Neuronal stem cell (in vitro differentiated cells): Measurements from ENCODE around the gene APMAP.

Source experiments
- DNase-seq: peaks from one replicate; pipeline ENCODE4 v3.0.0-alpha.2; 2013; ENCODE audit warnings: low spot score
- H2AFZ ChIP-seq: one replicate; pipeline ENCODE4 v1.6.1; 2013; ENCODE audit warnings: mild to moderate bottlenecking, low read length, inconsistent platforms
- H2AK5ac ChIP-seq: 2 replicates; pipeline ENCODE4 v1.6.1; 2013; ENCODE audit warnings: low read depth, mild to moderate bottlenecking, inconsistent platforms, low read length, moderate library complexity, mixed read lengths
- H2BK120ac ChIP-seq: 2 replicates; pipeline ENCODE4 v1.6.1; 2013; ENCODE audit warnings: low read depth, mild to moderate bottlenecking, inconsistent platforms, low read length, moderate library complexity, mixed read lengths
- H2BK12ac ChIP-seq: one replicate; pipeline ENCODE4 v1.6.1; 2013; ENCODE audit warnings: low read length, inconsistent platforms
- H2BK15ac ChIP-seq: 2 replicates; pipeline ENCODE4 v1.6.1; 2013; ENCODE audit warnings: mild to moderate bottlenecking, low read length, inconsistent platforms, mixed read lengths
- H2BK5ac ChIP-seq: one replicate; pipeline ENCODE4 v1.6.1; 2013; ENCODE audit warnings: inconsistent platforms, mild to moderate bottlenecking, low read length, moderate library complexity
- H3K14ac ChIP-seq: one replicate; pipeline ENCODE4 v1.6.1; 2013; ENCODE audit warnings: low read length, inconsistent platforms
- H3K18ac ChIP-seq: 2 replicates; pipeline ENCODE4 v1.6.1; 2013; ENCODE audit warnings: low read length, inconsistent platforms
- H3K23ac ChIP-seq: 2 replicates; pipeline ENCODE4 v1.6.1; 2013; ENCODE audit warnings: low read depth, mild to moderate bottlenecking, mixed read lengths, low read length, inconsistent platforms; ENCODE audit not compliant: poor library complexity
- H3K27ac ChIP-seq: replicated peaks from 3 replicates; pipeline ENCODE4 v1.5.1; 2013; ENCODE audit warnings: low read length, inconsistent platforms
- H3K27me3 ChIP-seq, 3 experiments: 2 replicates each; pipeline ENCODE4 v1.6.1; 2013; ENCODE audit warnings: low read length in 3 of 3, mild to moderate bottlenecking in 2 of 3, inconsistent platforms in 1 of 3, low read depth in 1 of 3, mixed read lengths in 1 of 3, moderate library complexity in 1 of 3; ENCODE audit not compliant: control insufficient read depth in 3 of 3, insufficient read depth in 3 of 3
- H3K36me3 ChIP-seq, 2 donors: replicated peaks in 1 of 2; 2 replicates each; pipeline ENCODE4 v1.6.1; 2013; ENCODE audit warnings: low read length in 2 of 2; ENCODE audit not compliant: control insufficient read depth in 2 of 2, insufficient read depth in 2 of 2
- H3K4ac ChIP-seq: 2 replicates; pipeline ENCODE4 v1.6.1; 2013; ENCODE audit warnings: inconsistent platforms, mild to moderate bottlenecking, low read length, moderate library complexity
- H3K4me1 ChIP-seq, 2 donors: 1 replicate in 1 of 2; 2 replicates in 1 of 2; pipeline ENCODE4 v1.6.1; 2013; ENCODE audit warnings: low read length in 2 of 2, low read depth in 1 of 2; ENCODE audit not compliant: control insufficient read depth in 2 of 2, insufficient read depth in 1 of 2
- H3K4me2 ChIP-seq: one replicate; pipeline ENCODE4 v1.6.1; 2013; ENCODE audit warnings: mild to moderate bottlenecking, low read length, inconsistent platforms; ENCODE audit not compliant: insufficient read depth, poor library complexity, severe bottlenecking
- H3K4me3 ChIP-seq, 2 donors: 2 replicates each; pipeline ENCODE4 v1.5.1; 2013; ENCODE audit warnings: low read length in 2 of 2, mild to moderate bottlenecking in 2 of 2, inconsistent platforms in 1 of 2, moderate library complexity in 1 of 2
- H3K79me1 ChIP-seq: one replicate; pipeline ENCODE4 v1.6.1; 2013; ENCODE audit warnings: low read depth, mild to moderate bottlenecking, inconsistent platforms, low read length, moderate library complexity
- H3K9ac ChIP-seq: one replicate; pipeline ENCODE4 v1.6.1; 2013; ENCODE audit warnings: mild to moderate bottlenecking, low read depth, low read length, inconsistent platforms; ENCODE audit not compliant: poor library complexity
- H3K9me3 ChIP-seq, 2 donors: replicated peaks in 1 of 2; 2 replicates each; pipeline versions ENCODE3 to v1.6.1; 2013; ENCODE audit warnings: low read length in 2 of 2, mild to moderate bottlenecking in 2 of 2, inconsistent platforms in 1 of 2, low read depth in 1 of 2, mixed read lengths in 1 of 2, moderate library complexity in 1 of 2; ENCODE audit not compliant: control insufficient read depth in 2 of 2, insufficient read depth in 1 of 2
- H4K8ac ChIP-seq: one replicate; pipeline ENCODE4 v1.6.1; 2013; ENCODE audit warnings: low read depth, mild to moderate bottlenecking, inconsistent platforms, low read length, moderate library complexity
- H4K91ac ChIP-seq: one replicate; pipeline ENCODE4 v1.6.1; 2013; ENCODE audit warnings: low read length, low read depth, mild to moderate bottlenecking, inconsistent platforms; ENCODE audit not compliant: poor library complexity
- WGBS, 2 donors: extraction: QIAGEN DNeasy Blood & Tissue Kit; methylation state at CpG; one replicate each; pipeline ENCODE4 v1.1.7; 2013; ENCODE audit warnings: missing lambda C conversion rate in 2 of 2, mixed read lengths in 1 of 2; ENCODE audit not compliant: insufficient read length in 2 of 2, insufficient replicate concordance in 1 of 2; ENCODE audit errors: extremely low coverage in 2 of 2; 5-methylcytosine and 5-hydroxymethylcytosine counted together

Gene APMAP

GRCh38 chr20:24942679-24943078 lies 49.9 kb downstream of the APMAP start:
- H4K91ac ChIP-seq = no peak overlapping the region
- no peak overlapping the region for H3K27ac ChIP-seq
- H3K18ac ChIP-seq = no peak overlapping the region
- no CpG with 5 or more reads among the region's 6 CpGs for WGBS, 2 donors
- H3K27me3 ChIP-seq = no peaks in the 10 kb centered on the region
- H2BK120ac ChIP-seq = no peak overlapping the region
- no peak overlapping the region for H4K8ac ChIP-seq
- H3K23ac ChIP-seq = no peak overlapping the region
- no peak overlapping the region for H3K14ac ChIP-seq
- no peak overlapping the region for H3K9ac ChIP-seq
- no peaks in the 10 kb centered on the region for H3K36me3 ChIP-seq
- H2AK5ac ChIP-seq = no peak overlapping the region
- no peak overlapping the region for H3K4me3 ChIP-seq
- H2BK15ac ChIP-seq = no peak overlapping the region
- H3K4me1 ChIP-seq = no peaks in the 10 kb centered on the region
- H3K9me3 ChIP-seq = peaks cover 0 to 7% of the 10 kb centered on the region in 2 donors
- no peak overlapping the region for H3K4ac ChIP-seq
- DNase-seq = no peak
- H3K4me2 ChIP-seq = no peak overlapping the region
- no peak overlapping the region for H2BK12ac ChIP-seq
- H2AFZ ChIP-seq = no peak overlapping the region
- H3K79me1 ChIP-seq = no peaks in the 10 kb centered on the region
- no peak overlapping the region for H2BK5ac ChIP-seq

- Histone ChIP-seq H3K27ac (no peak overlapping the region), H2AK5ac (no peak overlapping the region), H3K4me3 (no peak overlapping the region), H2BK120ac (no peak overlapping the region), H2BK5ac (no peak overlapping the region), H2AFZ (no peak overlapping the region), H3K36me3 (no peaks in the 10 kb centered on the region), H4K91ac (no peak overlapping the region), H3K4ac (no peak overlapping the region), H4K8ac (no peak overlapping the region), H2BK15ac (no peak overlapping the region), H3K14ac (no peak overlapping the region), H3K9ac (no peak overlapping the region), H3K4me1 (no peaks in the 10 kb centered on the region), H3K23ac (no peak overlapping the region), H3K4me2 (no peak overlapping the region), H2BK12ac (no peak overlapping the region), H3K18ac (no peak overlapping the region), H3K79me1 (no peaks in the 10 kb centered on the region), H3K27me3 (peaks cover 0 to 3% (median 0%) of the 10 kb centered on the region in 3 experiments), H3K9me3 (peaks cover 0 to 10% of the 10 kb centered on the region in 2 donors)
- DNase-seq = no peak
- no CpG with 5 or more reads among the region's 4 CpGs for WGBS, 2 donors
Observed at GRCh38 chr20:24939036-24939435, 53.5 kb downstream of the APMAP start.

- H2AK5ac ChIP-seq = no peak overlapping the region
- peaks cover 0 to 10% of the 10 kb centered on the region in 2 donors for H3K9me3 ChIP-seq
- no peak overlapping the region for H3K4me2 ChIP-seq
- no peak overlapping the region for H2BK12ac ChIP-seq
- no peak overlapping the region for H3K4ac ChIP-seq
- H3K79me1 ChIP-seq = no peaks in the 10 kb centered on the region
- DNase-seq = no peak
- no peak overlapping the region for H3K9ac ChIP-seq
- no peak overlapping the region for H4K91ac ChIP-seq
- H3K4me3 ChIP-seq = no peak overlapping the region
- no CpG with 5 or more reads among the region's 5 CpGs for WGBS, 2 donors
- no peak overlapping the region for H2AFZ ChIP-seq
- no peak overlapping the region for H3K18ac ChIP-seq
- H3K23ac ChIP-seq = no peak overlapping the region
- no peak overlapping the region for H2BK5ac ChIP-seq
- H3K27ac ChIP-seq = no peak overlapping the region
- H3K27me3 ChIP-seq = peaks cover 0 to 3% (median 0%) of the 10 kb centered on the region in 3 experiments
- no peak overlapping the region for H4K8ac ChIP-seq
- no peak overlapping the region for H3K14ac ChIP-seq
- H2BK120ac ChIP-seq = no peak overlapping the region
- no peaks in the 10 kb centered on the region for H3K4me1 ChIP-seq
- H2BK15ac ChIP-seq = no peak overlapping the region
- no peaks in the 10 kb centered on the region for H3K36me3 ChIP-seq
Observed at GRCh38 chr20:24938498-24938897, 54.1 kb downstream of the APMAP start.

DNA sequence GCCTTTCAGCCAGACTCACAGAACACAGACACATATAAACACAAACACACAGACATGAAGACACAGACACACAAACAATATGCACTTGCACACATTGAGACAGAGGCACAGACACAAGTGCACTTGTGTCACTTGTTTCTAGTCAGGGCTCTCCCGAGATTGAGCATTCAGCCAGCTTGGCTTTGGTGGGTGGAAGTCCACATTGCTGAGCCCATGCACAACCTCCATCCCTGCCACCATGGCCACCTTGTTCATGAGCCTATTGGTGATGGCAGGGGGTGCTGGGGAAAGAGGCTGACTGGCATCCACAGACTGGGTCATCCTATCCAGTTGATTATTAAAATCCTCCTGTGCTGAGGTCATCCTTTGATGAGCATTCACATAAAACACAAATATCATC lies 55.0 kb downstream of the APMAP start:
- Histone ChIP-seq H2AK5ac (no peak overlapping the region), H3K23ac (no peak overlapping the region), H3K27me3 (peaks cover 0 to 3% (median 0%) of the 10 kb centered on the region in 3 experiments), H2BK5ac (no peak overlapping the region), H3K4me3 (no peak overlapping the region), H3K79me1 (no peaks in the 10 kb centered on the region), H2BK15ac (no peak overlapping the region), H2AFZ (no peak overlapping the region), H3K4me1 (no peaks in the 10 kb centered on the region), H3K14ac (no peak overlapping the region), H3K4me2 (no peak overlapping the region), H3K4ac (no peak overlapping the region), H3K36me3 (no peaks in the 10 kb centered on the region), H3K27ac (no peak overlapping the region), H4K8ac (no peak overlapping the region), H3K9ac (no peak overlapping the region), H3K9me3 (peaks cover 0 to 8% of the 10 kb centered on the region in 2 donors), H2BK12ac (no peak overlapping the region), H2BK120ac (no peak overlapping the region), H3K18ac (no peak overlapping the region), H4K91ac (no peak overlapping the region)
- DNase-seq = no peak
- WGBS, 2 donors = no CpG with 5 or more reads among the region's 1 CpG
